DND-41 (cell line): ENCODE data around the gene CALCR.

Source experiments
- ATAC-seq: fragments of 200-7000 bp; cut with Tn5 transposase; 3 replicates; pipeline ENCODE4 v1.9.1; 2021; ENCODE audit warnings: low read depth; ENCODE audit not compliant: insufficient read depth
- DNase-seq: peaks from one replicate; pipeline ENCODE4 v3.0.0-alpha.2; 2020
- H2AFZ ChIP-seq: 2 replicates; pipeline ENCODE4 v1.6.0; 2012; ENCODE audit warnings: low read depth, low read length
- H3K27ac ChIP-seq: 2 replicates; pipeline ENCODE4 v1.5.1; 2012; ENCODE audit warnings: low read length, inconsistent platforms
- H3K27me3 ChIP-seq: fragments of 200-600 bp; sonication (generic); 2 replicates; pipeline ENCODE4 v1.6.0; 2012; ENCODE audit warnings: low read length, mild to moderate bottlenecking, inconsistent platforms; ENCODE audit not compliant: insufficient read depth, poor library complexity
- H3K36me3 ChIP-seq: 2 replicates; pipeline ENCODE4 v1.5.1; 2012; ENCODE audit warnings: low read length, inconsistent platforms; ENCODE audit not compliant: insufficient read depth
- H3K4me1 ChIP-seq: 2 replicates; pipeline ENCODE4 v1.5.1; 2012; ENCODE audit warnings: mild to moderate bottlenecking, low read length; ENCODE audit not compliant: insufficient read depth
- H3K4me2 ChIP-seq: 2 replicates; pipeline ENCODE4 v1.6.0; 2012; ENCODE audit warnings: mild to moderate bottlenecking, moderate library complexity, low read length, inconsistent platforms; ENCODE audit not compliant: insufficient read depth
- H3K4me3 ChIP-seq, 2 experiments: fragments of 200-600 bp in 1 of 2; shearing (Covaris generic) in 1 of 2; 2 replicates each; pipeline ENCODE4 v1.5.1; 2012 to 2016; ENCODE audit warnings: inconsistent platforms in 2 of 2, low read length in 2 of 2, mild to moderate bottlenecking in 2 of 2, low read depth in 1 of 2, moderate library complexity in 1 of 2
- H3K79me2 ChIP-seq: 2 replicates; pipeline ENCODE4 v1.6.0; 2012; ENCODE audit warnings: low read length, inconsistent platforms; ENCODE audit not compliant: insufficient read depth
- H3K9ac ChIP-seq: 2 replicates; pipeline ENCODE4 v1.6.0; 2012; ENCODE audit warnings: low read depth, mild to moderate bottlenecking, inconsistent platforms, low read length, moderate library complexity
- H3K9me3 ChIP-seq: 2 replicates; pipeline ENCODE4 v1.5.1; 2012; ENCODE audit warnings: low read length, moderate library complexity, mild to moderate bottlenecking, inconsistent platforms; ENCODE audit not compliant: insufficient read depth, severe bottlenecking
- H4K20me1 ChIP-seq: 2 replicates; pipeline ENCODE4 v1.6.0; 2012; ENCODE audit warnings: low read length; ENCODE audit not compliant: insufficient read depth
- CTCF ChIP-seq: IDR thresholded peaks from 2 replicates; pipeline ENCODE4 v1.5.1; 2012; ENCODE audit warnings: borderline replicate concordance, low read length, moderate library complexity, mild to moderate bottlenecking; ENCODE audit not compliant: poor library complexity, severe bottlenecking; ENCODE audit errors: extremely low read depth
- EZH2 ChIP-seq: IDR thresholded peaks from 3 replicates; pipeline ENCODE4 v1.6.1; 2012; ENCODE audit warnings: borderline replicate concordance, low read depth, mild to moderate bottlenecking, moderate library complexity, low read length, inconsistent platforms; ENCODE audit not compliant: severe bottlenecking

The CALCR gene

GRCh38 chr7:93544691-93545090, 29.8 kb downstream of the CALCR start:
- no peak overlapping the region for H3K4me3 ChIP-seq
- H3K27me3 ChIP-seq = peaks cover 3% of the 10 kb centered on the region
- H3K4me1 ChIP-seq = no peaks in the 10 kb centered on the region

GRCh38 chr7:93538061-93538460, 36.5 kb downstream of the CALCR start:
- Histone ChIP-seq H4K20me1 (no peaks in the 10 kb centered on the region), H2AFZ (no peak overlapping the region), H3K79me2 (no peaks in the 10 kb centered on the region), H3K9ac (no peak overlapping the region), H3K27ac (no peak overlapping the region), H3K4me2 (no peak overlapping the region), H3K4me3 (no peak overlapping the region), H3K4me1 (no peaks in the 10 kb centered on the region), H3K9me3 (no peaks in the 10 kb centered on the region), H3K36me3 (no peaks in the 10 kb centered on the region), H3K27me3 (no peaks in the 10 kb centered on the region)
- ATAC-seq = no peak
- DNase-seq = no peak
- no peak for TF ChIP-seq CTCF
- no peak for TF ChIP-seq EZH2

More at GRCh38 chr7:93544691-93545090, 29.8 kb downstream of the CALCR start:
- Histone ChIP-seq H3K27ac (no peak overlapping the region), H3K9ac (no peak overlapping the region), H3K36me3 (no peaks in the 10 kb centered on the region), H2AFZ (no peak overlapping the region), H3K4me2 (no peak overlapping the region), H3K9me3 (no peaks in the 10 kb centered on the region), H4K20me1 (no peaks in the 10 kb centered on the region), H3K79me2 (no peaks in the 10 kb centered on the region)
- TF ChIP-seq CTCF (no peak), EZH2 (no peak)
- ATAC-seq (no peak), DNase-seq (no peak)

- no peak for ATAC-seq
- Histone ChIP-seq H3K4me1 (no peaks in the 10 kb centered on the region), H3K27me3 (no peaks in the 10 kb centered on the region), H3K9me3 (no peaks in the 10 kb centered on the region), H3K4me3 (no peak overlapping the region), H3K27ac (no peak overlapping the region), H3K79me2 (no peaks in the 10 kb centered on the region), H3K36me3 (no peaks in the 10 kb centered on the region), H4K20me1 (no peaks in the 10 kb centered on the region), H2AFZ (no peak overlapping the region), H3K4me2 (no peak overlapping the region), H3K9ac (no peak overlapping the region)
- DNase-seq = no peak
- TF ChIP-seq EZH2 = no peak
- TF ChIP-seq CTCF = no peak
These were observed 38.9 kb downstream of the CALCR start for GRCh38 chr7:93535616-93536015.

DNA sequence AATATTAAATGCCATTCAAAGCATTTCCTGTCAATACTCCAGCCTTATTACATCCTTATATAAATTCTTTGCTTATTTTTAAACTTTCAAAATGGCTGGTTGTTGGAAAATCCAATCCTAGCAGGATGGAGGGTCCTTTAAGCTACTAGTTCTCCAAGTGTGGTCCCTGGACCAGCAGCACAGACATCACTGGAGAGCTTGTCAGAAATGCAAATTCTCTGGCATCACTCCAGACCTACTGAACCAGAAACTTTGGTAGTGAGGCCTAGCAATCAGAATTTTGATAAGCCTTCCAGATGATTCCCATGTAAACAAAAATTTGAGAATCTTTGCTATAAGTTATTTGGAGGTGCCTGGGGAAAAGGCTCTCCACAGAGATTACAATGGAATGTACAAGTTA, 43.8 kb downstream of the CALCR start:
- no peak for TF ChIP-seq CTCF
- no peak for TF ChIP-seq EZH2
- no peak overlapping the region for H3K4me2 ChIP-seq
- no peak for DNase-seq
- no peak for ATAC-seq
- H3K36me3 ChIP-seq = no peaks in the 10 kb centered on the region
- H4K20me1 ChIP-seq = no peaks in the 10 kb centered on the region
- no peaks in the 10 kb centered on the region for H3K9me3 ChIP-seq
- no peak overlapping the region for H3K4me3 ChIP-seq
- no peaks in the 10 kb centered on the region for H3K27me3 ChIP-seq
- no peaks in the 10 kb centered on the region for H3K79me2 ChIP-seq
- H2AFZ ChIP-seq = no peak overlapping the region
- H3K4me1 ChIP-seq = no peaks in the 10 kb centered on the region
- no peak overlapping the region for H3K9ac ChIP-seq
- H3K27ac ChIP-seq = no peak overlapping the region
